ENCODE results near the gene SMARCC1. TPM values are rescaled to one million over a fixed set of nuclear protein-coding genes. Genes with fewer than 3 reads are reported as not detected.

The SMARCC1 gene
- total RNA-seq, 1 experiment from 2014 or later = 63.4 TPM

Other genes starting within 250 kb of the SMARCC1 start
- 5.9 and 8.5 TPM in 2 replicates for gene CSPG5, start 203.0 kb downstream of the SMARCC1 start, total RNA-seq (2014; rRNA removed; shearing (Covaris generic))
- gene DHX30, start 21.2 kb upstream of the SMARCC1 start, total RNA-seq (2014; rRNA removed; shearing (Covaris generic)) = 142 and 168 TPM in 2 replicates
- 39.9 and 55.2 TPM in 2 replicates for gene MAP4, start 234.5 kb upstream of the SMARCC1 start, total RNA-seq (2014; rRNA removed; shearing (Covaris generic))

Measured in G401 (cell line).